GM18499 (cell line): ENCODE data around the gene TANC1.
"Not testable (repeated sequence)": the region's sequence is repeated elsewhere in the genome, so short reads cannot be mapped to it uniquely, and the experiment has no call there.

Experiments used
- ATAC-seq: cut with Tn5 transposase; IDR thresholded peaks from one replicate; pipeline ENCODE4 v1.9.1; 2021; ENCODE audit warnings: moderate number of reproducible peaks; ENCODE audit not compliant: insufficient read depth, unreplicated experiment

Gene TANC1

GRCh38 chr2:159019021-159019420, 50.6 kb downstream of the TANC1 start:
- no peak for ATAC-seq

- no peak for ATAC-seq
Observed at GRCh38 chr2:159022019-159022418, 53.6 kb downstream of the TANC1 start.

GRCh38 chr2:159026170-159026569, 57.7 kb downstream of the TANC1 start:
- ATAC-seq = no peak

GRCh38 chr2:159028776-159029175, 60.3 kb downstream of the TANC1 start:
- ATAC-seq = no peak

GRCh38 chr2:159029936-159030335, 61.5 kb downstream of the TANC1 start:
- no peak for ATAC-seq

GRCh38 chr2:159030674-159031380, 62.4 kb downstream of the TANC1 start:
- no peak for ATAC-seq

- ATAC-seq = no peak
Observed at GRCh38 chr2:159032146-159032545, 63.7 kb downstream of the TANC1 start.

- no peak for ATAC-seq
Observed at GRCh38 chr2:159032580-159032979, 64.1 kb downstream of the TANC1 start.

GRCh38 chr2:159034713-159035112, 66.3 kb downstream of the TANC1 start:
- no peak for ATAC-seq

GRCh38 chr2:159035790-159036411, 67.5 kb downstream of the TANC1 start:
- no peak for ATAC-seq

- not testable (repeated sequence) for ATAC-seq
Observed at GRCh38 chr2:159036461-159036860, 68.0 kb downstream of the TANC1 start.

- not testable (repeated sequence) for ATAC-seq
Observed at GRCh38 chr2:159041328-159041727, 72.9 kb downstream of the TANC1 start.

- no peak for ATAC-seq
Observed at GRCh38 chr2:159042115-159042850, 73.8 kb downstream of the TANC1 start.

- ATAC-seq = no peak
Observed at GRCh38 chr2:159043710-159044109, 75.3 kb downstream of the TANC1 start.

- no peak for ATAC-seq
Observed at GRCh38 chr2:159044804-159045286, 76.4 kb downstream of the TANC1 start.

GRCh38 chr2:159045545-159046454, 77.4 kb downstream of the TANC1 start:
- ATAC-seq = no peak

GRCh38 chr2:159046966-159047365, 78.5 kb downstream of the TANC1 start:
- ATAC-seq = no peak

GRCh38 chr2:159050426-159050825, 82.0 kb downstream of the TANC1 start:
- no peak for ATAC-seq

- ATAC-seq = no peak
Observed at GRCh38 chr2:159051133-159051532, 82.7 kb downstream of the TANC1 start.

GRCh38 chr2:159051661-159052060, 83.2 kb downstream of the TANC1 start:
- no peak for ATAC-seq
